Hepatocyte (in vitro differentiated cells): ENCODE results near the gene UNC5CL.

ENCODE experiments used
- CTCF ChIP-seq: fragments of 200-600 bp; sonication (generic); IDR thresholded peaks from 2 replicates; pipeline ENCODE4 v1.5.1; 2016; ENCODE audit warnings: antibody characterized with exemption, mild to moderate bottlenecking; ENCODE audit not compliant: poor library complexity
- EZH2 ChIP-seq: fragments of 200-600 bp; sonication (generic); IDR thresholded peaks from 2 replicates; pipeline ENCODE4 v1.6.1; 2016; ENCODE audit warnings: antibody characterized with exemption, mild to moderate bottlenecking, borderline replicate concordance
- EZH2phosphoT487 ChIP-seq: fragments of 200-600 bp; sonication (generic); IDR thresholded peaks from one replicate; pipeline ENCODE4 v1.6.1; 2018; ENCODE audit warnings: antibody characterized with exemption, mild to moderate bottlenecking, low read depth, moderate library complexity; ENCODE audit not compliant: unreplicated experiment, severe bottlenecking

DNA sequence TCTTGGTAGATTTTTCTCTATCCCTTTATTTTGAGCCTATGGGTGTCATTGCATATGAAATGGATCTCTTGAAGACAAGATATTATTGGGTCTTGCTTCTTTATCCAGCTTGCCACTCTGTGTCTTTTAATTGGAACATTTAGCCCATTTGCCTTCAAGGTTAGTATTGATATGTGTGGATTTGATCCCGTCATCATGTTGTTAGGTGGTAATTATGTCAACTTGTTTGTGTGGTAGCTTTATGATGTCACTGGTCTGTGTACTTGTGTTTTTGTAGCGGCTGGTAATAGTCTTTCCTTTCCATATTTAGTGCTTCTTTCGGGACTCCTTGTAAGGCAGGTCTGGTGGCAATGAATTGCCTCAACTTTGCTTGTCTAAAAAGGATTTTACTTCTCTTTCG lies 61.9 kb downstream of the UNC5CL start:
- no peak for TF ChIP-seq CTCF
- TF ChIP-seq EZH2 = no peak
- TF ChIP-seq EZH2phosphoT487 = no peak
